ENCODE data around the gene HPCAL1.

DNA sequence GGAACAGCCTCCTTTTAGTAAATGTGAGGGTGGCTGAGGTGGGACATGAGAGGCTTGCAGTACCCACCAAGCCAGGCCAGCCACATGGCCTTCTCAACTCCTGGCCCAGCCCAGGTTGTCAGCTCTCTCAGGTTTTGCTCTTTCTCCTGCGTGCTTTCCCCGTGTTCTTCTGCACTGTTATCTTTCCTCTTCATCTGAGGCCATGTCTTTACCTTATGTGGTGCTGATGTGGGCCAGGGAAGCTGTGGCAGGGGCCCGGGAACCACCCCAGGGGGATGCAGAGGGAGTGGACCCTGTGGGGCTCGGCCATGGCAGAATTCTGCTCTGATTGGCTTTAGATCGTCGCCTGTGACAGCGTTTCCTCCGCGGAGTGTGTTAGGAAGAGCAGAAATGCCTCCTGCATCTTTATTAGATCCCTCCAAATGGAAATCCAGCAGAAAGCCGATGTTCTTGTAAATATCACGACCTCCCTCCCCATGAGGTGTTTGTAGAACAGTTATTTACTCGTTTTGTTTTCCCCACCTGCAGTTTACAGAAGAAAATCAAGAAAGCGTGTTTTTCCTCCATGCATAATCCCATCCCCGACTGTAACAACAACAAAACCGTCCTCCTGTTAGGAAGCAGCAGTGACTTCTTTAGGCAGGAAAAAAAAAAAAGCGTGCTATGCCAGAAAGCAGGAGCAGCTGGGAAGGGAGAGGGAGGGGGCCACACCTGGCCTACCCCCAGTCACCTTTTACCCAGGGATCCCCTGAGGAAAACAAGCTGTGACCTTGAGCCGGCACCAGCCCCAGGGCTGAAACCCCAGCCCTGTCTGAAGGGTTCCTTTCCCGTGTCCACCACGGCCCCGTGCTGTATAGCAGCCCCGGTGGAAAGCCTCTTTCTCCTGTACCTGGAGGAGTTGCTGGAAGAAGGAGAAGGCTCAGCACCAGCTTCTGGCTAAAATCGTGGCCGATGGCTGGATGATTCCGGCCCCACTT is 54.8 kb downstream of the HPCAL1 start:
- TF ChIP-seq EP300 (conservative IDR thresholded peaks at IDR 0.05; ENCODE audit: poor library complexity, severe bottlenecking) (no peak), CTCF (IDR thresholded peaks at IDR 0.05; ENCODE audit: poor library complexity, severe bottlenecking) (no peak), SMC3 (conservative IDR thresholded peaks at IDR 0.05; ENCODE audit: poor library complexity) (no peak), EZH2 (IDR thresholded peaks at IDR 0.05; ENCODE audit: borderline replicate concordance, insufficient read depth, low read length, poor library complexity, severe bottlenecking) (no peak), REST (IDR thresholded peaks at IDR 0.05; ENCODE audit: borderline replicate concordance) (no peak)
